ENCODE data around the gene ZNF408.

GRCh38 chr11:46719048-46719542 lies 18.3 kb downstream of the ZNF408 start, which contains the start of gene F2:
- no peak for TF ChIP-seq CTCF (IDR thresholded peaks at IDR 0.05; ENCODE audit: extremely low read depth in 1 of 2, insufficient read depth in 1 of 2, low read depth in 1 of 2, low read length in 2 of 2)
- TF ChIP-seq EZH2 (IDR thresholded peaks at IDR 0.05; ENCODE audit: borderline replicate concordance, low read depth, low read length, severe bottlenecking), result no peak
- no peak for TF ChIP-seq POLR2A (IDR thresholded peaks at IDR 0.05; ENCODE audit: low read depth, low read length)
- TF ChIP-seq POLR2AphosphoS5 (IDR thresholded peaks at IDR 0.05; ENCODE audit: insufficient read depth, low read depth, low read length), result no peak
- no peak for TF ChIP-seq GATA2 (IDR thresholded peaks at IDR 0.05; ENCODE audit: insufficient read depth, insufficient read length, low read depth, low read length)

Measured in endothelial cell of umbilical vein (primary cell).